Measurements from ENCODE around the gene DKK3. TPM values are rescaled to one million over a fixed set of nuclear protein-coding genes. Genes with fewer than 3 reads are reported as not detected.

The DKK3 gene
- total RNA-seq, 1 donor, result 72.4 TPM

DNA sequence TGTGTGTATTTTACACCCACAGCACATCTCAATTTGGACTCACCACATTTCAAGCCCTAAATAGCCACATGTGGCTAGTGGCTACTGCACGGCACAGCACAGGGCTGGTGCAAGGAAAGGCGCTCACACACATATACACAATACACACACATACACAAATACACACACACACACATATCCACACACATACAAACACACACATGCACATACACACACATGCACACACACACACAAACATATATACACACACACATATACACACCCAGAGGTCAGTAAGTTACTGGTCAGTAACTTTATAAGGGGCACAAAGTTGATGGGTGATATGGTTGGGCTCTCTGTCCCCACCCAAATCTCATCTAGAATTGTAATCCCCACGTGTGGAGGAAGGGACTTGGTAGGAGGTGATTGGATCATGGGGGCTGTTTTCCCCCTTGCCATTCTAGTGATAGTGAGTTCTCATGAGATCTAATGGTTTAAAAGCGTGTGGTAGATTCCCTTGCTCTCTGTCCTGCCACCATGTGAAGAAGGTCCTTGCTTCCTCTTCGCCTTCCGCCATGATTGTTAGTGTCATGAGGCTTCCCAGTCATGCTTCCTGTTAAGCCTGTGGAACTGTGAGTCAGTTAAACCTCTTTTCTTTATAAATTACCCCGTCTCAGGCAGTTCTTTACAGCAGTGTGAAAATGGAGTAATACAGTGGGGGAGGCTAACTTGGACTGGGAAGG, 37.6 kb upstream of the DKK3 start:
- Histone ChIP-seq H3K9me3 (ENCODE audit: low read depth, low read length) (no peaks in the 10 kb centered on the region), H2AFZ (ENCODE audit: low read length) (peak overlapping the region; percentile 64), H3K4me3 (ENCODE audit: insufficient read depth, low read length) (no peak overlapping the region), H3K4me2 (ENCODE audit: insufficient read depth, low read length) (no peak overlapping the region), H3K4me1 (ENCODE audit: insufficient read depth, low read length) (peaks cover 63% of the 10 kb centered on the region), H3K27ac (ENCODE audit: low read depth, low read length) (peak overlapping the region; percentile 62), H4K20me1 (ENCODE audit: insufficient read depth, low read length) (no peaks in the 10 kb centered on the region), H3K79me2 (ENCODE audit: insufficient read depth, low read length) (no peaks in the 10 kb centered on the region), H3K27me3 (ENCODE audit: insufficient read depth, low read length) (no peaks in the 10 kb centered on the region), H3K36me3 (ENCODE audit: insufficient read depth, low read length) (no peaks in the 10 kb centered on the region)
- TF ChIP-seq, protein P1, sequence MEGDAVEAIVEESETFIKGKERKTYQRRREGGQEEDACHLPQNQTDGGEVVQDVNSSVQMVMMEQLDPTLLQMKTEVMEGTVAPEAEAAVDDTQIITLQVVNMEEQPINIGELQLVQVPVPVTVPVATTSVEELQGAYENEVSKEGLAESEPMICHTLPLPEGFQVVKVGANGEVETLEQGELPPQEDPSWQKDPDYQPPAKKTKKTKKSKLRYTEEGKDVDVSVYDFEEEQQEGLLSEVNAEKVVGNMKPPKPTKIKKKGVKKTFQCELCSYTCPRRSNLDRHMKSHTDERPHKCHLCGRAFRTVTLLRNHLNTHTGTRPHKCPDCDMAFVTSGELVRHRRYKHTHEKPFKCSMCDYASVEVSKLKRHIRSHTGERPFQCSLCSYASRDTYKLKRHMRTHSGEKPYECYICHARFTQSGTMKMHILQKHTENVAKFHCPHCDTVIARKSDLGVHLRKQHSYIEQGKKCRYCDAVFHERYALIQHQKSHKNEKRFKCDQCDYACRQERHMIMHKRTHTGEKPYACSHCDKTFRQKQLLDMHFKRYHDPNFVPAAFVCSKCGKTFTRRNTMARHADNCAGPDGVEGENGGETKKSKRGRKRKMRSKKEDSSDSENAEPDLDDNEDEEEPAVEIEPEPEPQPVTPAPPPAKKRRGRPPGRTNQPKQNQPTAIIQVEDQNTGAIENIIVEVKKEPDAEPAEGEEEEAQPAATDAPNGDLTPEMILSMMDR (IDR thresholded peaks at IDR 0.05; ENCODE audit: extremely low read depth, low read depth, low read length), result no peak
- no peak for DNase-seq (ENCODE audit: insufficient read length, low spot score, missing footprints)

DNA sequence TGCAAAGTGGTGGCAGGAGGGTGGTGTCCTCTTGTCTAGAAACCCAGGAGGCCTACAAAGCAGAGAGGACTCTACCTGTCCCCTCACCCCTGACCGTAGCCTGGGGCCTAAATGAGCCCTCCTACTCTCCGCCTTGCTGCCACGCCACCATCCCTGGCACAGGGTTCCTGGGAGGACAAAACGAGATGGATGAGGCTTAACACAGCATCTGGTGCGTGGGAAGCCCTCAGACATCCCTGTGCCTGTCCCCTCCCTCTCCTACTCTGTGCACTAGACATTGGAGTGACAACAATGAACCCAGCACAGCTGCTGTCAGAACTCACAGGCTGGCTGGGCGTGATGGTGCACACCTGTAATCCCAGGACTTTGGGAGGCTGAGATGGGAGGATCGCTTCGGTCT, 36.4 kb upstream of the DKK3 start:
- Histone ChIP-seq H3K4me3 (ENCODE audit: insufficient read depth, low read length) (peak overlapping the region; percentile 43), H4K20me1 (ENCODE audit: insufficient read depth, low read length) (no peaks in the 10 kb centered on the region), H2AFZ (ENCODE audit: low read length) (peak overlapping the region; percentile 83), H3K36me3 (ENCODE audit: insufficient read depth, low read length) (no peaks in the 10 kb centered on the region), H3K4me1 (ENCODE audit: insufficient read depth, low read length) (peaks cover 53% of the 10 kb centered on the region), H3K9me3 (ENCODE audit: low read depth, low read length) (no peaks in the 10 kb centered on the region), H3K79me2 (ENCODE audit: insufficient read depth, low read length) (no peaks in the 10 kb centered on the region), H3K27ac (ENCODE audit: low read depth, low read length) (peak overlapping the region; percentile 84), H3K27me3 (ENCODE audit: insufficient read depth, low read length) (no peaks in the 10 kb centered on the region), H3K4me2 (ENCODE audit: insufficient read depth, low read length) (peak overlapping the region; percentile 60)
- DNase-seq (ENCODE audit: insufficient read length, low spot score, missing footprints), result no peak
- TF ChIP-seq, protein P1 (IDR thresholded peaks at IDR 0.05; ENCODE audit: extremely low read depth, low read depth, low read length), result no peak

DNA sequence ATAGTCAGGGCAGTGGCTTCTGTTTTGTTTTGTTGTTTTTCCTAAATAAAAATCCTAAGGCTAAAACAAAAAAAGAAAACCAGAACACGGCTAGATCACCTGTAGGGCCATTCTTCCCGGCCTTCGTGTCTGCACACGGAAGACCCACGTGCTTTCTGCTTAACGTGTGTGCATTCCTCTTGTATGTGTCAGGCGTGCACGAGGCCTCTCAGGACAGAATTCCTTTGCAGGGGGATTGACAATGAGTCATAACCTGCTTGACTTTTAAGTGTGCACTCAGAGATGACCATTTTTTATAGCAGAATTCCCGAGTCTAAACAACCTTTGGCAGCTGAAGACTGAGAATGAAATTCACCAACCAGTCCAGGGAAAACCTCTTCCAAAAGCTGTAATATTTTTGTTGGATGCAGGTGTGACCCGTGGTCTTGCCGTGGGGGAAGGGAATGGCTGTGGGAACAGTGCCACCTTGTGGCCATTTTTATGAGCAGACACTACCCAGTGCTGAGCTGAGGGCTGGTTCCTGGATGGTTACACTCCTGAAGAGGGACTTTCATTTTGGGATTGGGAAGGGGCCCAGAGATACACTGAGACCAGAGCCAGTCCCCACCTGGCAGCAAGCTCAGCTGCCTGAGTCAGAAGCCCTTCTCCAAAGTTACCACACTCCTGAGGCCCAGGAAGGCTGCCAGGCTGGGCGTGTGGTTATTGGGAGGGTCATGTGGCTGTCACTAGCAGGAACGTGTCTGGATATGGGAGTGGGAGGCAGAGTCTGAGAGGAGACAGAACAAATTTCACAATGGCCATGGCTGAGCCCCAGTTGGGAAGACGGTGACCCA, 35.7 kb upstream of the DKK3 start:
- Histone ChIP-seq H3K27ac (ENCODE audit: low read depth, low read length) (peak overlapping the region; percentile 84), H3K4me2 (ENCODE audit: insufficient read depth, low read length) (peak overlapping the region; percentile 60), H3K4me3 (ENCODE audit: insufficient read depth, low read length) (peak overlapping the region; percentile 43), H3K36me3 (ENCODE audit: insufficient read depth, low read length) (no peaks in the 10 kb centered on the region), H2AFZ (ENCODE audit: low read length) (peak overlapping the region; percentile 83), H3K9me3 (ENCODE audit: low read depth, low read length) (no peaks in the 10 kb centered on the region), H3K27me3 (ENCODE audit: insufficient read depth, low read length) (no peaks in the 10 kb centered on the region), H4K20me1 (ENCODE audit: insufficient read depth, low read length) (no peaks in the 10 kb centered on the region), H3K79me2 (ENCODE audit: insufficient read depth, low read length) (no peaks in the 10 kb centered on the region), H3K4me1 (ENCODE audit: insufficient read depth, low read length) (peaks cover 51% of the 10 kb centered on the region)
- no peak for DNase-seq (ENCODE audit: insufficient read length, low spot score, missing footprints)
- TF ChIP-seq, protein P1 (IDR thresholded peaks at IDR 0.05; ENCODE audit: extremely low read depth, low read depth, low read length), result peak; percentile 94

DNA sequence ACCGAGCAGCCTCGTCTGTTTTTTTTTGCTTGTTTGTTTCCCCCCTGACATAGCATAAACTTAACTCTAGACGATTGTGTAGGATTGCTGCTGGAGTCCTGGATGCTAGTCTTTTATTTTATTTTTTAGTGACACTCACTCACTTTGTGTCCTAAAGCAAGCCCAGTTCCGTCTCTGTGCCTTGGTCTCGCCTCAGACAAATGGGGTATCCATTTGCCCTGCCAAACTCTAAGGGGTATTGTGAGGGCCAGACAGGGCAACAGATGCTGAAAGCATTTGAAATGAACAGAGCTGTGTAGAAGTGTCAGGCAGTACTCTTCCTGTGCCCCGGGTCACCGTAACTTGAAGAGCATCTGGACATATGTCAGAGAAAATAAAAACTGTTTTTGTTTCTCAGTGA, 34.8 kb upstream of the DKK3 start:
- no peaks in the 10 kb centered on the region for H3K27me3 ChIP-seq (ENCODE audit: insufficient read depth, low read length)
- no peak overlapping the region for H2AFZ ChIP-seq (ENCODE audit: low read length)
- H3K36me3 ChIP-seq (ENCODE audit: insufficient read depth, low read length), result no peaks in the 10 kb centered on the region
- H4K20me1 ChIP-seq (ENCODE audit: insufficient read depth, low read length), result no peaks in the 10 kb centered on the region
- H3K27ac ChIP-seq (ENCODE audit: low read depth, low read length), result peak overlapping the region; percentile 84
- peaks cover 43% of the 10 kb centered on the region for H3K4me1 ChIP-seq (ENCODE audit: insufficient read depth, low read length)
- DNase-seq (ENCODE audit: insufficient read length, low spot score, missing footprints), result no peak
- no peak overlapping the region for H3K4me3 ChIP-seq (ENCODE audit: insufficient read depth, low read length)
- TF ChIP-seq, protein P1 (IDR thresholded peaks at IDR 0.05; ENCODE audit: extremely low read depth, low read depth, low read length), result no peak
- H3K9me3 ChIP-seq (ENCODE audit: low read depth, low read length), result no peaks in the 10 kb centered on the region
- peak overlapping the region; percentile 60 for H3K4me2 ChIP-seq (ENCODE audit: insufficient read depth, low read length)
- no peaks in the 10 kb centered on the region for H3K79me2 ChIP-seq (ENCODE audit: insufficient read depth, low read length)

Measured in osteoblast (primary cell).